SK-N-SH (cell line): ENCODE results near the gene CLIC3. TPM values are rescaled to one million over a fixed set of nuclear protein-coding genes. Genes with fewer than 3 reads are reported as not detected.

ENCODE experiments used
- CTCF ChIA-PET: fragments of 300-600, 350-600 bp; formaldehyde crosslinking; extraction: SDS; loops from one replicate; lab custom pipeline; 2021; lab: Yijun Ruan, JAX
- POLR2A ChIA-PET: fragments of 350-600 bp; sonication (Branson Sonifier 250); formaldehyde crosslinking; extraction: SDS; loops from one replicate; lab custom pipeline; 2020; ENCODE audit warnings: antibody characterized with exemption, inconsistent platforms; lab: Yijun Ruan, JAX
- DNase-seq: peaks from one replicate; pipeline ENCODE4 v3.0.0; 2012
- H2AFZ ChIP-seq: fragments of 200-600 bp; sonication (generic); 2 replicates; pipeline ENCODE4 v1.8.1; 2016; ENCODE audit warnings: antibody characterized with exemption, mild to moderate bottlenecking, low read depth
- H3F3A ChIP-seq: fragments of 200-600 bp; sonication (generic); replicated peaks from 2 replicates; pipeline ENCODE3; 2016; ENCODE audit warnings: antibody characterized with exemption, mild to moderate bottlenecking; ENCODE audit not compliant: insufficient read depth
- H3K27ac ChIP-seq, 2 experiments: fragments of 200-500 bp in 1 of 2; fragments of 200-600 bp in 1 of 2; sonication (Bioruptor generic) in 1 of 2; sonication (generic), shearing (Covaris generic) in 1 of 2; 2 replicates each; pipeline versions ENCODE4 v1.5.1 to v1.6.1; 2014 to 2016; ENCODE audit warnings: low read depth in 2 of 2, inconsistent platforms in 1 of 2, low read length in 1 of 2, mild to moderate bottlenecking in 1 of 2, mixed read lengths in 1 of 2
- H3K27me3 ChIP-seq: fragments of 200-600 bp; sonication (generic), shearing (Covaris generic); 2 replicates; pipeline ENCODE4 v1.6.1; 2016; ENCODE audit warnings: mixed run types; ENCODE audit not compliant: insufficient read depth
- H3K36me3 ChIP-seq, 2 experiments: fragments of 200-500 bp in 1 of 2; fragments of 200-600 bp in 1 of 2; sonication (Bioruptor generic) in 1 of 2; sonication (generic) in 1 of 2; replicated peaks in 1 of 2; 2 replicates each; pipeline versions ENCODE3 to v1.5.1; 2014 to 2016; ENCODE audit warnings: low read length in 1 of 2, mild to moderate bottlenecking in 1 of 2; ENCODE audit not compliant: insufficient read depth in 2 of 2, control insufficient read depth in 1 of 2
- H3K4me1 ChIP-seq, 2 experiments: fragments of 200-500 bp in 1 of 2; fragments of 200-600 bp in 1 of 2; sonication (Bioruptor generic) in 1 of 2; sonication (generic), shearing (Covaris generic) in 1 of 2; 2 replicates each; pipeline versions ENCODE4 v1.5.1 to v1.6.1; 2014 to 2016; ENCODE audit warnings: low read depth in 1 of 2, low read length in 1 of 2, mixed run types in 1 of 2; ENCODE audit not compliant: insufficient read depth in 2 of 2, control insufficient read depth in 1 of 2
- H3K4me2 ChIP-seq: fragments of 200-600 bp; sonication (generic), shearing (Covaris generic); 2 replicates; pipeline ENCODE4 v1.6.1; 2017; ENCODE audit warnings: mixed run types
- H3K4me3 ChIP-seq, 2 experiments: fragments of 200-500 bp in 1 of 2; fragments of 200-600 bp in 1 of 2; sonication (Bioruptor generic) in 1 of 2; sonication (generic), shearing (Covaris generic) in 1 of 2; 2 replicates each; pipeline versions ENCODE4 v1.5.1 to v1.8.1; 2014 to 2016; ENCODE audit warnings: low read depth in 2 of 2, inconsistent platforms in 1 of 2, low read length in 1 of 2, mild to moderate bottlenecking in 1 of 2, mixed read lengths in 1 of 2, moderate library complexity in 1 of 2
- H3K79me2 ChIP-seq: fragments of 200-600 bp; sonication (generic); 2 replicates; pipeline ENCODE4 v1.8.1; 2017; ENCODE audit warnings: mild to moderate bottlenecking; ENCODE audit not compliant: insufficient read depth
- H3K9ac ChIP-seq: fragments of 200-600 bp; sonication (generic); 2 replicates; pipeline ENCODE4 v1.6.1; 2017; ENCODE audit warnings: mixed run types
- H3K9me2 ChIP-seq: fragments of 200-600 bp; sonication (generic); 2 replicates; pipeline ENCODE4 v1.6.1; 2017; ENCODE audit warnings: mixed run types
- H3K9me3 ChIP-seq: fragments of 200-600 bp; sonication (generic); 2 replicates; pipeline ENCODE4 v1.6.1; 2017; ENCODE audit warnings: mixed run types, mild to moderate bottlenecking, moderate library complexity
- H4K20me1 ChIP-seq: fragments of 200-600 bp; sonication (generic); 2 replicates; pipeline ENCODE4 v1.6.1; 2017; ENCODE audit warnings: mild to moderate bottlenecking, mixed run types; ENCODE audit not compliant: insufficient read depth
- EP300 ChIP-seq, 2 experiments: IDR thresholded peaks; 2 replicates each; pipeline versions ENCODE4 v1.4.0 to v1.6.1; 2012; ENCODE audit warnings: borderline replicate concordance in 1 of 2, low read depth in 1 of 2, low read length in 1 of 2
- EZH2phosphoT487 ChIP-seq: fragments of 200-600 bp; sonication (generic); IDR thresholded peaks from 2 replicates; pipeline ENCODE4 v1.6.1; 2017; ENCODE audit warnings: low read depth, mixed run types, mild to moderate bottlenecking, antibody characterized with exemption, moderate library complexity, borderline replicate concordance
- FOXJ3 ChIP-seq: sonication (generic); formaldehyde crosslinking; IDR thresholded peaks from 2 replicates; pipeline ENCODE4 v1.5.1; 2020; ENCODE audit warnings: mild to moderate bottlenecking, missing genetic modification reagents
- GATA2 ChIP-seq: sonication (generic); formaldehyde crosslinking; IDR thresholded peaks from 2 replicates; pipeline ENCODE4 v1.5.0; 2020; ENCODE audit warnings: mild to moderate bottlenecking, missing genetic modification reagents
- MAX ChIP-seq: IDR thresholded peaks from 2 replicates; pipeline ENCODE4 v1.4.0; 2012; ENCODE audit warnings: low read depth
- NRF1 ChIP-seq: IDR thresholded peaks from 2 replicates; pipeline ENCODE4 v1.6.1; 2012; ENCODE audit warnings: low read depth, mild to moderate bottlenecking, low read length
- RAD21 ChIP-seq: IDR thresholded peaks from 2 replicates; pipeline ENCODE4 v1.6.1; 2012; ENCODE audit warnings: mild to moderate bottlenecking, low read length
- RFX5 ChIP-seq: IDR thresholded peaks from 2 replicates; pipeline ENCODE4 v1.6.1; 2012; ENCODE audit warnings: mild to moderate bottlenecking, improper control_type of control experiment, low read length
- SMC3 ChIP-seq: IDR thresholded peaks from 2 replicates; pipeline ENCODE4 v1.6.1; 2012; ENCODE audit warnings: low read depth, low read length, improper control_type of control experiment
- USF1 ChIP-seq: IDR thresholded peaks from 2 replicates; pipeline ENCODE4 v1.4.0; 2012; ENCODE audit warnings: low read depth, borderline replicate concordance
- YY1 ChIP-seq: IDR thresholded peaks from 2 replicates; pipeline ENCODE4 v1.4.0; 2012; ENCODE audit warnings: low read depth, mild to moderate bottlenecking
- WGBS: methylation state at CpG from one replicate; pipeline ENCODE4 v1.1.6; 2017; ENCODE audit warnings: low lambda C conversion rate; 5-methylcytosine and 5-hydroxymethylcytosine counted together
- polyA plus RNA-seq, 3 experiments: library from polyadenylated mRNA; depleted of rRNA; stranded (reverse); fragments of >200 nt; gene quantifications; 2 replicates each; pipeline ENCODE4 v1.2.3, GENCODE V29; 2012

The CLIC3 gene
- polyA plus RNA-seq, 1 of the 3 experiments (the other 2 are of a cell fraction) = 1.0 TPM

- Histone ChIP-seq H3K79me2 (0 out of 2 replicates have a peak, but pooled peaks cover 3% of the 10 kb centered on the region), H3K4me2 (no peak overlapping the region), H3K9me2 (no peaks in the 10 kb centered on the region), H3K4me1 (peaks cover 2 to 30% of the 10 kb centered on the region in 2 experiments; a peak in 1 of 4 replicates), H3K4me3 (no peak overlapping the region), H3K27ac (no peak overlapping the region), H3K36me3 (no peaks in the 10 kb centered on the region), H3K9ac (no peak overlapping the region), H2AFZ (no peak overlapping the region), H3K27me3 (no peaks in the 10 kb centered on the region), H4K20me1 (0 out of 2 replicates have a peak, but pooled peaks cover 4% of the 10 kb centered on the region), H3F3A (no peaks in the 10 kb centered on the region), H3K9me3 (no peaks in the 10 kb centered on the region)
- POLR2A ChIA-PET = no interaction called here
- CTCF ChIA-PET = interaction anchor here (1.6 to 5.4 kb wide), 3 partner anchors 12 to 76 kb away, joined by 3 to 53 read pairs (median 10); no protein-coding TSS in a partner anchor
- TF ChIP-seq SMC3 (no peak), EP300 (IDR thresholded peaks at IDR 0.05; ENCODE audit: borderline replicate concordance in 1 of 2, low read depth in 1 of 2, low read length in 1 of 2) (no peak), MAX (no peak), NRF1 (no peak), RAD21 (no peak), FOXJ3 (CRISPR knock-in tag) (no peak), GATA2 (CRISPR knock-in tag) (no peak), USF1 (no peak), EZH2phosphoT487 (no peak), RFX5 (no peak)
- no peak for DNase-seq
- 100% methylated on average over 5 of the region's 15 CpGs for WGBS
These were observed 27.2 kb upstream of the CLIC3 start for GRCh38 chr9:137023583-137023991.

GRCh38 chr9:137023157-137023556 is 26.8 kb upstream of the CLIC3 start:
- Histone ChIP-seq H3K9me3 (no peaks in the 10 kb centered on the region), H3K27ac (no peak overlapping the region), H3F3A (no peaks in the 10 kb centered on the region), H3K4me1 (peaks cover 0 to 28% of the 10 kb centered on the region in 2 experiments; a peak in 1 of 4 replicates), H3K9ac (no peak overlapping the region), H3K36me3 (no peaks in the 10 kb centered on the region), H3K27me3 (no peaks in the 10 kb centered on the region), H3K9me2 (no peaks in the 10 kb centered on the region), H4K20me1 (0 out of 2 replicates have a peak, but pooled peaks cover 4% of the 10 kb centered on the region), H2AFZ (no peak overlapping the region), H3K79me2 (0 out of 2 replicates have a peak, but pooled peaks cover 3% of the 10 kb centered on the region), H3K4me3 (no peak overlapping the region), H3K4me2 (no peak overlapping the region)
- ChIA-PET CTCF (interaction anchor here (1.6 to 5.4 kb wide), 3 partner anchors 12 to 75 kb away, joined by 3 to 53 read pairs (median 10); no protein-coding TSS in a partner anchor), POLR2A (no interaction called here)
- WGBS = 73% methylated on average over 6 of the region's 7 CpGs
- DNase-seq = no peak
- TF ChIP-seq YY1 (no peak), NRF1 (no peak)
